Activated CD8-positive, alpha-beta memory T cell treated with anti-CD3 and anti-CD28 coated beads, Interleukin-2, amount 50 U/mL, for 1 hour (primary cell): ENCODE data around the gene RANGAP1.

Experiments
- DNase-seq: peaks from one replicate; pipeline ENCODE4 v3.0.0-alpha.2; 2020; ENCODE audit errors: extremely low read depth

Gene RANGAP1

GRCh38 chr22:41257696-41258095 lies 28.3 kb downstream of the RANGAP1 start:
- DNase-seq: no peak

DNA sequence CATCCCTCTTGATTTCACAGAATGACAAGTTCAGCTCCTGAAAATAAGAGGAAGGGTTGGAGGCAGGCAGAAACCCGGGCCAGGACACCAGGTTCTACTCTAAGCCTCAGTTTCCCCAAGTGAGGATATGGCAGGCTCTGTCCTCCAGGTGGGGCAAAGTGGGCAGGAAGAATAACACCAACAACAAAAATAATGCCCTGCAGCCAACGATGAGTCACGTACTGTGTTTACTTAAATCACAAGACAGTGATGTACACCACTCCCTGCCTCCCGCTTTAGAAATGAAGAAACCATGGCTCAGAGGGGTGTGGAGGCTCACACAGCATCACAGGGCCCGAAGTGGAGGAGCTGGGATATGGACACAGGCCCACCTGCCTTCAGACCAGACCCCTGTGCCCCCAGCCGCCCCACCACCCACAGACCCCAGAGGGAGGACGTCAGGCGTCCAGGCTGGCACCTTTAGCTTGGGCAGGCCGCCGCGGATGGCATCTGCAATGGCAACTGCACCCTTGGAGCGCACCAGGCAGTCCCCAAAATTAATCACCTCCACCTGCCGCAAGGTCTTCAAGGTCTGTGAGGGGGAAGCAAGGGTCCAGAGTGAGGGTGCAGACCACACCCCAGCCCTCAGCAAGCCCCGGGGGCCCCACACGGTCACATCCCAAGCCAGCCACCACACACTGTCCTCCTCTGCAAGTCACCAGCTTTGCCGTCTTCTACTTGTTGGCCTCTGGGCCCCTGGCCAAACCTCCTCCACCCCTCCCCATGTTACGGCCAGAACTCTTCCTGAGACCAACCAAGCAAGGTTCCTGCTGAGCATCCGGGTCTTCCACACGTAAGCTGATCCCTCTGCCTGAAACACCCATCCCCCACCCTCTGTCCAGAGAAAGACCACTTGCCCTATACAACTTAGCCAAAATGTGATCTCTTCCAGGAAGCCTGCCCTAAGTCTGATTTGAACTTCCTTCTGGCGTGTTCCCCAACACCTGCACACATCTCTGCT lies 29.4 kb downstream of the RANGAP1 start:
- no peak for DNase-seq

DNA sequence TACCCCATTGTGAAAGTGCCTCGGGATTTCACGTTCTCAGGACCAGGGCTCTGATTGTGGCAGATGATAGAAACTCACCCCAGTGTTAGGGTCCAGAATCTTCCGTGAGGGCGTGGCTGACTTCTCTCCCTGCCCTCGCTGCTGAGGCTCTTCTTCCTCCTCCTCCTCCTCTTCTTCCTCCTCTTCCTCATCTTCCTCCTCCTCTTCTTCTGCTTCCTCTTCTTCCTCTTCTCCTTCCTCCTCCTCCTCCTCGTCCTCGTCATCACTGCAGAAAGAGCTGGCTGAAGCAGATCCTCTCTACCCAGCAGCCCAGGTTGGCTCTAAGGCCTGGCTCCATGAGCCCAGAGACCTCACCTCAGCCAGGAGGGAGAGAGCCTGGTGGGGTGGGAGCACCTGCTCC lies 31.8 kb downstream of the RANGAP1 start:
- DNase-seq: no peak

GRCh38 chr22:41252365-41252764 lies 33.6 kb downstream of the RANGAP1 start:
- DNase-seq: no peak

- DNase-seq: no peak
Observed at GRCh38 chr22:41250127-41250526, 35.9 kb downstream of the RANGAP1 start.

DNA sequence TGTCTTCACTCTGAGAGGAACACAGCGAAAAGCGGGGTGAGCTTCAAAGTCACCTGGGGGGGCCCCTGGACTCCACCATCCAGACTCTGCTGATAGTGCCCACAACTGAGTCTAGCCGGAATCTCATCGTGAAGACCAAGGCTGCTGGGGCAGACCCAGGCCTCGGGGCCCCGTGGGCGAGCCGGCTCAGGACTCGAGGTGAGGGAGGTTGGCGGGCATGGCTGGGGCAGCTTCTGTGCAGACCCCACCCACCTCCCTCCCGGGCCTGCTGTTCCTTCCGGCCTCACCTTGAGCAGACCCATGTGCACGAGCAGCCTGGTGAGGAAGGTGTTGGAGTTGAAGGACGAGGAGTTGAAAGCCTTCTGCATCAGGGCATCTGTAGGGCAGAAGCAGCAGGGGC lies 36.5 kb downstream of the RANGAP1 start:
- DNase-seq: no peak

DNA sequence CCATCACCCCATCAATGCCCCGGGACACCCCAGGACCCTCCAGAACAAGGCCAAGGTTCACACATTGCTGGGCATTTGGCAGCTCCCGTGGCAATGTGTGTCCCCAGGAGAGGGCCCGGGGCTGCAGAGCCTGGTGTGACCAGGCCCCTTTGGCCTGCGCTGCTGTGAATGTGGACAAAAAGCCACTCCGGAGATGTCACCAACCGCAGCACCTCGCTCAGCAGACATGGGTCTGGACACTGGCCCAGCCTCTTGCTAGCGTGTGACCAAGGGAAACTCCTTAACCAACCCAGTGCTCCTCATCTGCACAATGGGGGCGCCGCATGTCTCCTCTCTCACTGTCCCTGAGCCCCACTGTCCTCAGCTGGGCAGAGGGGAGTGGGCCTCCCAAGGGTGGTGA lies 37.2 kb downstream of the RANGAP1 start:
- DNase-seq: no peak

DNA sequence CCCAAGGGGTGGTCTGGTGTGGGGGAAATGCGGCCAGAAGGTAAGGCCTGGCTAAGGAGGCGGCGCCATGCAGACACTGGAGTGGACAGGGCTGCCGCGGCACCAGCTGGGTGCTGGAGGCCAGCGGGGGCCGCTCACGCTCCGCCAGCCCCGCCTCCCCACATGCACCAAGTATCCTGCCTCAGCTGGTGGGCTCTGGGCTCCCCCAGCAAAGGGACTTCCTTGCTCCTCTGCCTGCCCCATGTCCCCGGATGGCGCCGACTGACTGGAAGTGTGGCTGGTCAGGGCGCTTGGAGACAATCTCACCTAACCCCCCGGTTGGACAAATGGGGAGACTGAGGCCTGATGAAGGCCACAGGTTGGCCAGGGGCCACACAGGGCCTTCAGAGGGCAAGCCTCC lies 37.7 kb downstream of the RANGAP1 start:
- no peak for DNase-seq

GRCh38 chr22:41247703-41248102 lies 38.3 kb downstream of the RANGAP1 start:
- DNase-seq: no peak

DNA sequence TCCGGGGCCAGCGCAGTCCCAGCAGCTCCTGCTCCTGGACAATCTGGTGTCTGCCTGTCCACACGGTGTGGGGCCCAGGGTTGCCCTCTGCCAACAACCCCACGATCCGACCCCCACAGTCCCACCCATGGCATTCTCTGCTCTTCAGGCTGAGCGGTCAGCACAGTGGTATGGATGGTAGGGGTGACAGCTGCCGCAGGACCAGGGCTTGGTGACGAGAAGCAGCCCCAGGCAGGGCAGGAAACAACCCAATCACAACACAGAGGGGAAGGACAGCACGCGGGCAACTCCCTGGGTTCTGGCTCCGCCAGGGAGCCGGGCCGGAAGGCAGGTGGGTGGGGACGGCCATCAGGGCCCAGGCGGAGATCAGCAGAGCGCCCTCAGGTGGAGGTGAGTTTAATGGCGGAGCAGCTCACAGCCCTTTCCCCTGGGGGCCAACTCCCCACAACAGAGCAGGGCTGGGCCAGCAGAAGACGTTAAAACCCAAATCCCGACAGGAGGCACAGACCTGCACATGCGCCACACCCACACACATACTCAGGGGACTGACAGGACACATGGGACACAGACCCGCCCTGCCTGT lies 40.0 kb downstream of the RANGAP1 start:
- no peak for DNase-seq

DNA sequence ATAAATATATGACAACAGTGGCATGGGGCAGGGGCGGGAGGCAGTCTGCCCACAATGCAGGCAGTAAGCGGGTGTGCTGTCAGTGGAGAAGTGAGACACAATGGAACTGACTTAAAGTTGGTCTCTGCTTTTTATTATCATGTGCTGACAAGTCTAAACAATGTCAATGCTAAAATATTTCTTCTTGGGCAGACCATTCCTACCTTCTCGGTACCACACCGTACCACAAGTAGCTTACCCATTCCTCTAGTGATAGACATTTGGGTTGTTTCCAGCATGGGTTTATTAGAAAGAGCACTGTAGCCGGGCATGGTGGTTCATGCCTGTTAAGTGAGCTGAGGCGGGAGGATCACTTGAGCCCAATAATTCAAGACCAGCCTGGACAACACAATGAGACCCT lies 42.6 kb downstream of the RANGAP1 start:
- DNase-seq: no peak

GRCh38 chr22:41242396-41243117 lies 43.4 kb downstream of the RANGAP1 start:
- DNase-seq: no peak

GRCh38 chr22:41241133-41241676 lies 44.8 kb downstream of the RANGAP1 start:
- DNase-seq: no peak

- DNase-seq: no peak
Observed at GRCh38 chr22:41240377-41241132, 45.4 kb downstream of the RANGAP1 start, which contains the start of gene CHADL. Gene CHADL (minus strand): TSS chr22:41240931. CDS start chr22:41240881, 50 bp downstream.

DNA sequence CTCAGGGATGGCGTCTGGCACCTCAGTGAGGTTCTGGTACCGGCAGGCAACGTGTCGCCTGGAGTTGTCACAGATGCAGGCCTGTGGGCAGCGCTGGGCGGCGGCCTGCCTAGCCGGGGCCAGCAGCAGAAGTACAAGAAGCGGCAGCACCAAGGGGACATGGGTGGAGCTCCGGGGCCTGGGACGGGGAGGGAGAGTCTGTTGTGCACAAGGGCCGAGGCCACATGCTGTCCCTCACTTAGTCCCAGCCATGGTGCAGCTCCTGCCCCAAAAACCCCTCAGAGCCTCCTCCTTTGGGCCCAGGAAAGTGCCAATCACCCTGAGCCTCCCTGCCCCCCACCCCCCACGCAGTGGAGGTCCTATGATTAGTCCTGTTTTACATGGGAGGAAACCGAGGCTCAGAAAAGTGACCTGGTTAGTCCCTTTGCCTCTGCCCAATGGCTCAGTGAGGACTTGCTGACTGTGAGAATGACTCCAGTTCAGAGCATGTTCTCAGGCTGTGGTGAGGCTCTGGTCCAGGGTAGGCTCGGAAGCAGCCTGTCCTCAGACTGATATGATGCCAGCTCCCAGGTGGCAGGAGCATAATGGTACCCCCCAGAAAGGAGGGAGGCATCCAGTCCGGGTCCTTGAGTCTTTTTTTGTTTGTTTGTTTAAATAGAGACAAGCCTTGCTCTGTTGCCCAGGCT lies 46.4 kb downstream of the RANGAP1 start:
- DNase-seq: no peak

GRCh38 chr22:41238570-41239442 lies 47.2 kb downstream of the RANGAP1 start:
- no peak for DNase-seq

DNA sequence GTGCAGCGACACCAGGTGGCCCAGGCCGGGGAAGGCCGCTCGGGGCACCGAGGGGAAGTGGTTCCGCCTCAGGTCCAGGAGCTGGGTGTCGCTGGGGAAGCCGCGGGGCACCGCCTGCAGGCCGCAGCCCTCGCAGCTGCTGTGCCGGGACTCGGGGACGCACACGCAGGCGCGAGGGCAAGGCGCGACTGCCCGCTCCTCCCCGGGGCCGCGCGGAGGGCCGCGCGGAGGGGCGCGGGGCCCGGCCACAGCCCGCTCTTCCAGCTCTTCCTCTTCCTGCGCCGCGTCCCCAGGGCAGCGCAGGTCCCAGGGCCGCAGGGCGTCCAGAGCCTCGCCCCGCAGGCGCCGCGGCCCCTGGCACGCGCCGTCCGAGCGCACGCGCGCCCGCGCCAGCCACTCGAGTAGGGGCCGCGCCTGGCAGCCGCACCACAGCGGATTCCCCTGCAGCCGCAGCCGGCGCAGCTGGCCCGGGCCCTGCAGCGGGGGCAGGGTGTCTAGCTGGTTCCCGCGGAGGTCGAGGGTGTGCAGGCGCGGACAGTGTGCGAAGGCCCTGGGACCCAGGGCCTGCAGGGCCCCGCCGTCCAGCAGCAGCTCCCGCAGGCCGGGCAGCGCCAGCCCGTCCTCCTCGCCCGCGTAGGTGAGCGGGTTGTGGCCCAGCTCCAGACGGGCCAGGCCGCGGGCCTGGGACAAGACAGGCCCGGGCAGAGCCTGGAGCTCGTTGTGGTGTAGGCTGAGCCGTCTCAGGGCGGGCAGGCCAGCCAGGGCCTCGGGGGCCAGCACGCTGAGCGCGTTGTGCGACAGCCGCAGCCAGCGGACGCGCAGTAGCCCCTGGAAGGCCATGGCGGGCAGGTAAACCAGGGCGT lies 48.0 kb downstream of the RANGAP1 start:
- peak; percentile 48 for DNase-seq

- no peak for DNase-seq
Observed at GRCh38 chr22:41237036-41237706, 48.8 kb downstream of the RANGAP1 start.
